HCT116 (cell line): ENCODE measurements around the gene PLXNC1. TPM values are rescaled to one million over a fixed set of nuclear protein-coding genes. Genes with fewer than 3 reads are reported as not detected.

ENCODE experiments used
- ATAC-seq: fragments of 200-7000 bp; cut with Tn5 transposase; 2 replicates; pipeline ENCODE4 v1.9.1; 2020; ENCODE audit warnings: mild to moderate bottlenecking, moderate library complexity
- BruUV-seq: library from RNA; stranded (reverse); fragments of 400-500 nt; replicated peaks from 2 replicates; lab custom pipeline; 2021; lab: Mats Ljungman, UMichigan
- CTCF ChIA-PET: fragments of 300-600 bp; sonication (Branson Sonifier 250); formaldehyde crosslinking; loops from one replicate; lab custom pipeline; 2021; ENCODE audit warnings: antibody characterized with exemption; lab: Charles Lee
- POLR2A ChIA-PET: fragments of 300-600, 350-600 bp; sonication (Branson Sonifier 250); formaldehyde crosslinking; loops from one replicate; lab custom pipeline; 2021; ENCODE audit warnings: antibody characterized with exemption; lab: Charles Lee
- RAD21 ChIA-PET, 2 experiments: fragments of 300-600 bp; sonication (Branson Sonifier 250); formaldehyde crosslinking; loops; one replicate each; lab custom pipeline; 2023; ENCODE audit warnings: low total read pairs in 2 of 2; ENCODE audit not compliant: uncharacterized antibody in 2 of 2, unreplicated experiment in 2 of 2, low non-redundant PET in 1 of 2; lab: Charles Lee
- DNase-seq: peaks from one replicate; pipeline ENCODE4 v3.0.0-alpha.2; 2010; ENCODE audit warnings: low read depth, low spot score
- H2AFZ ChIP-seq: fragments of 200-600 bp; shearing (Covaris generic), sonication (generic); 2 replicates; pipeline ENCODE4 v1.6.1; 2017; ENCODE audit warnings: low read depth, mixed run types, mixed read lengths, antibody characterized with exemption, low read length; ENCODE audit not compliant: poor library complexity, severe bottlenecking
- H3K27ac ChIP-seq: 2 replicates; pipeline ENCODE4 v1.5.1; 2012; ENCODE audit warnings: low read depth, low read length
- H3K27me3 ChIP-seq: fragments of 200-600 bp; sonication (generic); 2 replicates; pipeline ENCODE4 v1.6.1; 2016; ENCODE audit warnings: mixed run types, low read length, mixed read lengths; ENCODE audit not compliant: insufficient read depth
- H3K36me3 ChIP-seq, 2 experiments: fragments of 200-500 bp in 1 of 2; fragments of 200-600 bp in 1 of 2; sonication (Bioruptor generic) in 1 of 2; sonication (generic) in 1 of 2; 2 replicates each; pipeline versions ENCODE4 v1.5.1 to v1.6.1; 2014 to 2016; ENCODE audit warnings: low read length in 2 of 2, inconsistent platforms in 1 of 2, mixed read lengths in 1 of 2, mixed run types in 1 of 2; ENCODE audit not compliant: insufficient read depth in 2 of 2, control insufficient read depth in 1 of 2
- H3K4me1 ChIP-seq, 2 experiments: fragments of 200-600 bp in 1 of 2; sonication (generic) in 1 of 2; 2 replicates each; pipeline versions ENCODE4 v1.5.1 to v1.6.1; 2012 to 2017; ENCODE audit warnings: low read length in 2 of 2, inconsistent platforms in 1 of 2, mild to moderate bottlenecking in 1 of 2, mixed read lengths in 1 of 2, mixed run types in 1 of 2, moderate library complexity in 1 of 2; ENCODE audit not compliant: insufficient read depth in 2 of 2, control insufficient read depth in 1 of 2
- H3K4me2 ChIP-seq: fragments of 200-600 bp; sonication (generic); 2 replicates; pipeline ENCODE4 v1.6.1; 2017; ENCODE audit warnings: mixed run types, low read length, mixed read lengths
- H3K4me3 ChIP-seq, 2 experiments: fragments of 200-600 bp in 1 of 2; sonication (generic) in 1 of 2; replicated peaks in 1 of 2; 2 replicates each; pipeline ENCODE4 v1.5.1; 2011 to 2016; ENCODE audit warnings: low read length in 2 of 2, control low read depth in 1 of 2, low read depth in 1 of 2, mild to moderate bottlenecking in 1 of 2, mixed read lengths in 1 of 2, mixed run types in 1 of 2
- H3K79me2 ChIP-seq: fragments of 200-600 bp; sonication (generic); 2 replicates; pipeline ENCODE4 v1.6.1; 2017; ENCODE audit warnings: mild to moderate bottlenecking, mixed run types, low read length, moderate library complexity, mixed read lengths; ENCODE audit not compliant: insufficient read depth
- H3K9ac ChIP-seq: fragments of 200-600 bp; sonication (generic); 2 replicates; pipeline ENCODE4 v1.6.1; 2016; ENCODE audit warnings: low read length, mixed read lengths
- H3K9me2 ChIP-seq: fragments of 200-600 bp; sonication (generic), shearing (Covaris generic); 2 replicates; pipeline ENCODE4 v1.6.1; 2017; ENCODE audit warnings: mixed run types, mild to moderate bottlenecking, moderate library complexity; ENCODE audit not compliant: insufficient read depth
- H3K9me3 ChIP-seq, 2 experiments: fragments of 200-500 bp in 1 of 2; fragments of 200-600 bp in 1 of 2; sonication (Bioruptor generic) in 1 of 2; sonication (generic) in 1 of 2; 2 replicates each; pipeline ENCODE4 v1.6.1; 2014 to 2017; ENCODE audit warnings: low read length in 2 of 2, mixed read lengths in 2 of 2, inconsistent platforms in 1 of 2, low read depth in 1 of 2, mild to moderate bottlenecking in 1 of 2, mixed run types in 1 of 2, moderate library complexity in 1 of 2; ENCODE audit not compliant: control insufficient read depth in 1 of 2, insufficient read depth in 1 of 2
- H4K20me1 ChIP-seq: fragments of 200-600 bp; sonication (generic), shearing (Covaris generic); 2 replicates; pipeline ENCODE4 v1.6.1; 2017; ENCODE audit warnings: mixed run types, mild to moderate bottlenecking, moderate library complexity; ENCODE audit not compliant: insufficient read depth
- ATF3 ChIP-seq: IDR thresholded peaks from 2 replicates; pipeline ENCODE4 v1.6.1; 2012
- CBX3 ChIP-seq: IDR thresholded peaks from 2 replicates; pipeline ENCODE4 v1.6.1; 2012; ENCODE audit warnings: low read depth
- CEBPB ChIP-seq: IDR thresholded peaks from 2 replicates; pipeline ENCODE4 v1.6.1; 2012; ENCODE audit warnings: low read depth
- ELF1 ChIP-seq: IDR thresholded peaks from 2 replicates; pipeline ENCODE4 v1.6.1; 2012; ENCODE audit warnings: low read depth, borderline replicate concordance
- EZH2phosphoT487 ChIP-seq: fragments of 200-600 bp; IDR thresholded peaks from 2 replicates; pipeline ENCODE4 v1.6.1; 2018; ENCODE audit warnings: antibody characterized with exemption, borderline replicate concordance
- FOSL1 ChIP-seq: IDR thresholded peaks from 2 replicates; pipeline ENCODE4 v1.6.1; 2012; ENCODE audit warnings: low read depth
- MAX ChIP-seq: IDR thresholded peaks from 2 replicates; pipeline ENCODE4 v1.6.1; 2012
- POLR2A ChIP-seq: IDR thresholded peaks from 2 replicates; pipeline ENCODE4 v1.7.0; 2011; ENCODE audit warnings: borderline replicate concordance; ENCODE audit not compliant: insufficient read depth, insufficient read length; ENCODE audit errors: extremely low read depth
- RAD21 ChIP-seq: IDR thresholded peaks from 2 replicates; pipeline ENCODE4 v1.6.1; 2012; ENCODE audit warnings: low read depth, mild to moderate bottlenecking
- TCF7L2 ChIP-seq: IDR thresholded peaks from 2 replicates; pipeline ENCODE4 v1.7.0; 2011; ENCODE audit warnings: borderline replicate concordance, inconsistent platforms; ENCODE audit not compliant: insufficient read depth, insufficient read length; ENCODE audit errors: extremely low read depth
- YY1 ChIP-seq: IDR thresholded peaks from 2 replicates; pipeline ENCODE4 v1.6.1; 2011; ENCODE audit warnings: low read length, low read depth, moderate library complexity, mild to moderate bottlenecking; ENCODE audit not compliant: insufficient replicate concordance; ENCODE audit errors: extremely low read depth
- ZBTB33 ChIP-seq: IDR thresholded peaks from 2 replicates; pipeline ENCODE4 v1.6.1; 2011; ENCODE audit warnings: mild to moderate bottlenecking, low read length, moderate library complexity; ENCODE audit not compliant: insufficient replicate concordance; ENCODE audit errors: extremely low read depth
- ZNF274 ChIP-seq: fragments of 200-500 bp; sonication (Bioruptor generic); IDR thresholded peaks from 2 replicates; pipeline ENCODE4 v1.6.1; 2014; ENCODE audit warnings: mild to moderate bottlenecking, low read depth, low read length, inconsistent platforms
- intact Hi-C: fragments of 100-400 bp; cut with micrococcal nuclease; formaldehyde crosslinking; loops from 2 replicates; pipeline ENCODE4 v1.10.0; 2022
- total RNA-seq: library from RNA; stranded (reverse); gene quantifications from one replicate; pipeline ENCODE4 v1.2.1, GENCODE V29; 2021; ENCODE audit not compliant: unreplicated experiment

The PLXNC1 gene
- total RNA-seq, 1 experiment from 2014 or later = 0.25 TPM

GRCh38 chr12:94261786-94262185 is 113.4 kb downstream of the PLXNC1 start:
- H3K27ac ChIP-seq = no peak overlapping the region; the same call in 1 of the 2 replicates
- RAD21 ChIA-PET = no interaction called here
- 0 out of 2 replicates have a peak overlapping the region, but pooled peaks have one; percentile 24 for H3K9ac ChIP-seq
- CTCF ChIA-PET = no interaction called here
- ATAC-seq (no peak), DNase-seq (no peak)
- H4K20me1 ChIP-seq = no peaks in the 10 kb centered on the region
- peak overlapping the region; percentile 81 for H3K4me2 ChIP-seq
- peak overlapping the region; percentile 98 for H2AFZ ChIP-seq
- peaks cover 11 to 21% of the 10 kb centered on the region in 2 experiments for H3K4me1 ChIP-seq
- no peaks in the 10 kb centered on the region for H3K9me2 ChIP-seq
- no peak for TF ChIP-seq RAD21
- H3K79me2 ChIP-seq = no peaks in the 10 kb centered on the region
- H3K4me3 ChIP-seq = peak overlapping the region; percentile 37 to 57; a peak in 3 of 4 replicates
- BruUV-seq = no TSS peak
- no peaks in the 10 kb centered on the region for H3K9me3 ChIP-seq
- intact Hi-C loops = no loop called here
- H3K36me3 ChIP-seq = no peaks in the 10 kb centered on the region
- H3K27me3 ChIP-seq = no peaks in the 10 kb centered on the region
- POLR2A ChIA-PET = no interaction called here

GRCh38 chr12:94262228-94263010 is 114.0 kb downstream of the PLXNC1 start:
- H4K20me1 ChIP-seq = no peaks in the 10 kb centered on the region
- H3K27me3 ChIP-seq = no peaks in the 10 kb centered on the region
- intact Hi-C loops = no loop called here
- H2AFZ ChIP-seq = peak overlapping the region; percentile 98
- BruUV-seq = no TSS peak
- no peaks in the 10 kb centered on the region for H3K79me2 ChIP-seq
- H3K27ac ChIP-seq = no peak overlapping the region; the same call in 1 of the 2 replicates
- H3K9me2 ChIP-seq = no peaks in the 10 kb centered on the region
- ChIA-PET POLR2A (no interaction called here), RAD21 (no interaction called here), CTCF (interaction anchor here (1.1 kb wide), 1 partner anchor 118 kb away, joined by 3 read pairs; no protein-coding TSS in a partner anchor)
- H3K36me3 ChIP-seq = no peaks in the 10 kb centered on the region
- ATAC-seq (peak; percentile 82), DNase-seq (peak; percentile 12)
- no peaks in the 10 kb centered on the region for H3K9me3 ChIP-seq
- H3K4me3 ChIP-seq = peak overlapping the region; percentile 37 to 57
- peaks cover 11 to 21% of the 10 kb centered on the region in 2 experiments for H3K4me1 ChIP-seq
- H3K4me2 ChIP-seq = peak overlapping the region; percentile 81
- H3K9ac ChIP-seq = peak overlapping the region; percentile 24
- no peak for TF ChIP-seq YY1
- TF ChIP-seq ELF1 = no peak
- no peak for TF ChIP-seq POLR2A
- 0 out of 2 replicates have a peak, but pooled peaks have one; percentile 31 for TF ChIP-seq CBX3
- TF ChIP-seq CEBPB = no peak
- no peak for TF ChIP-seq EZH2phosphoT487
- TF ChIP-seq ATF3 = no peak
- TF ChIP-seq ZNF274 = no peak
- TF ChIP-seq TCF7L2 = no peak
- no peak for TF ChIP-seq ZBTB33
- no peak for TF ChIP-seq FOSL1
- TF ChIP-seq MAX = peak; percentile 32; the same call in 1 of the 2 replicates
- TF ChIP-seq RAD21 = no peak
